HG03457 (cell line): Measurements from ENCODE around the gene CHRM4.

ENCODE experiments used
- ATAC-seq: cut with Tn5 transposase; IDR thresholded peaks from one replicate; pipeline ENCODE4 v1.9.1; 2021; ENCODE audit warnings: moderate number of reproducible peaks; ENCODE audit not compliant: unreplicated experiment

Gene CHRM4

DNA sequence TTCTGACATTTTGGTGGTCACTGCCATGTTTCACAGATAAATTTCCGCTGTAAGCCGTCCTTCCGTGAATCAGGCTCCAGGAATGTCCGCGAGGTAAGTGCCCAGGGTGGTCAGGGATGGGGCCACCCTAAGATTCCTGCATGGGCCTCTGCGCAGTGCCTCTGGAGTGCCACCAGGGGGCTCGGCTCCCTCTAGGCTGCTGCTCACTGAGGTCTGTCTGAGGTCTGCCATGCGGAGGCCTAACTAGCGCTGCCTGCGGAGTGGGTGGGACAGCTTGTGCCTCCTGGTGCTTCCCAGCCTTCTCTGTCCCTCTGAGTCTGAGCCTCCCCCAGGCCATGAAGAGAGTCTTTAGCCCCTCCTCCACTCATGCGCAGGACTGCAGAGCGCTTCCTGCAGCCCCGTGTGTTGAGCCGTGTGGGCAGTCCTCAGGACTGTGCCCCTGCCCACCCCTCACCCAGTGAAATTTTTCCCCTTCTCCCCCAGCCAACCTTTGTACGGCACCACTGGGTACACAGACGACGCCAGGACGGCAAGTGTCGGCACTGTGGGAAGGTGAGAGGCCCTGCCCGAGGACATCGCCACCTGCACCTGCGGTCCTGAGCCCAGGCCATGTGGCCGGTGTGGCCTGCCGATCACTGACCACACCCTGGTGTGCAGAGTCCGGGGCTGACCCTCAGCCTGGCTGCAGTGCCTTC lies 22.0 kb downstream of the CHRM4 start:
- no peak for ATAC-seq

DNA sequence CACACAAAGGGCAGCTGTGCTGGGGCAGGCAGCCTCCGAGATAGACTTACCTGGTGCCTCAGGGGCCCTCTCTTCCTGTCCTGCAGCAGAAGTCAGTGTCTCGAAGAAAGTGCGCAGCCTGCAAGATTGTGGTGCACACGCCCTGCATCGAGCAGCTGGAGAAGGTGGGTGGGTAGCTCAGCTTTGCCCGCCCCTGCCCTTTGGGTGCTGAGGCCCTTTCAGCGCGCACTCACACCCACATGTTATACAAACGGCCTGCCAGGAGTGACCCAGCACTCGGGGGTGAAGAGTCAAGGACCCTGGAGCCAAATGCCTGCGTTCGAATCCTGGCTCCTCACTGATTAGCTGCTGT lies 23.7 kb downstream of the CHRM4 start:
- ATAC-seq = no peak

DNA sequence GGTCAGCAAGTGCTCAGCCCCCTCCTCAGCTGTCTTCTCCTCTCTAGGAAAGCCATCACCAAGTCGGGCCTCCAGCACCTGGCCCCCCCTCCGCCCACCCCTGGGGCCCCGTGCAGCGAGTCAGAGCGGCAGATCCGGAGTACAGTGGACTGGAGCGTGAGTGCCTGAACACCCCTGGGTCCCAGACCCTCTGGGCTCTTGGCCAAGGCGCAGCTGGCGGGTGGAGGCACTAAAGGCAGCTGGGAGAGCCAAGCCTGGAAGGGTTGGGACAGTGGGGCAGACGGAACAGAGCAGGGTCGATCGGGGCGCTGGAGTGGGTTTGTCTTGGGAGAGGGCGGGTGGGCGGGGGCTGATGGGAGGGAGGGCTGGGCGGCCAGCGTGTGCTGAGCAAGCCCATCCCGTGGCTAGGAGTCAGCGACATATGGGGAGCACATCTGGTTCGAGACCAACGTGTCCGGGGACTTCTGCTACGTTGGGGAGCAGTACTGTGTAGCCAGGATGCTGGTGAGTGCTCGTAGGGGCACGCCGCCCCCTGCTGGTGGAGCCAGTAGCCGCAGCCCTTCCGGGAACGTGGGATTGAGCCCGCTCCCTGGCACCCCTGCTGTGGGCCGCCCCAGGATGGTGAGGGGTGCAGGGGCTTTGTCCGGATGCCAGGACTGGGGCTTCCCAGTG lies 24.2 kb downstream of the CHRM4 start:
- ATAC-seq = no peak

DNA sequence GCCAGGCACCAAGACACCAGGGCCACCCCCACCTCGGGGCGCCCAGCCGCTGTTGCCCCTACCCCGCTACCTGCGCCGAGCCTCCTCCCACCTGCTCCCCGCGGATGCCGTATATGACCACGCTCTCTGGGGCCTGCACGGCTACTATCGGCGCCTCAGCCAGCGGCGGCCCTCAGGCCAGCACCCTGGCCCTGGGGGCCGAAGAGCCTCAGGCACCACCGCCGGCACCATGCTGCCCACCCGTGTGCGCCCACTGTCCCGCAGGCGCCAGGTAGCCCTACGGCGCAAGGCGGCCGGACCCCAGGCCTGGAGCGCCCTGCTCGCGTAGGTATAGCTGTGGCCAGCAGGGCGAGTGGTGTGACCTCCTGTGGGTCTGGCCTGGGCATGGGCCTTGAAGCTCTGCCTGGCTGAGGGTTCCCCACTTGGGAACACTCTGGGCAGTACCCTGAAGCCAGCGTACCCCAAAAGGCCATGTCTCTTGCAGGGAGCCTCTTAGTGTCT lies 24.9 kb downstream of the CHRM4 start:
- no peak for ATAC-seq

DNA sequence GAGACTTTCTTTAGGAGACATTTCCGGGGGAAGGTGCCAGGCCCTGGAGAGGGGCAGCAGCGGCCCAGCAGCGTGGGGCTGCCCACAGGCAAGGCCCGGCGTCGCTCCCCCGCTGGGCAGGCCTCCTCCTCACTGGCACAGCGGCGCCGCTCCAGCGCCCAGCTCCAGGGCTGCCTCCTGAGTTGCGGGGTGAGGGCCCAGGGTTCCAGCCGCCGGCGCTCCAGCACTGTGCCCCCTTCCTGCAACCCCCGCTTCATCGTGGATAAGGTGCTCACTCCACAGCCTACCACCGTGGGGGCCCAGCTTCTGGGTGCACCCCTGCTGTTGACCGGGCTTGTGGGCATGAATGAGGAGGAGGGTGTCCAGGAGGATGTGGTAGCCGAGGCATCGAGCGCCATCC lies 25.3 kb downstream of the CHRM4 start:
- ATAC-seq = no peak

DNA sequence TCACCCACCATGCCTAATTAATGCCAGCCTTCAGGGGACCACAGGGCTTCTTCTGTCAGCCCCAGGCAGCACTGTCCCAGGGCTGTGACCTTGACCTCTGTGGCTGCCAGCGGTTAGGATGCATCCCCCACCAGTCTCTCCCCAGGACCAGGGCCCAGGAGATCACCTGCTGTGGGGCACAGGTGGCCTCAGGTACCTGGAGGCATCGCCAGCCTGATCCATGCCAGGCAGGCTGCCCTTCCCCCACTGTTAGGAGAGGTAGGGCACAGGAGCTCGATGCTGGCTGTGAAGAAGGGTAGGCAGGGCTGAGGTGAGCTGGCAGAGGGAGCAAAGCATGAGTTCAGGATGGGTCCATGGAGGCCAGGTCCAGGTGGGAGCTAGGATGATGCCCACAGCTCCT lies 26.8 kb downstream of the CHRM4 start:
- ATAC-seq = no peak

DNA sequence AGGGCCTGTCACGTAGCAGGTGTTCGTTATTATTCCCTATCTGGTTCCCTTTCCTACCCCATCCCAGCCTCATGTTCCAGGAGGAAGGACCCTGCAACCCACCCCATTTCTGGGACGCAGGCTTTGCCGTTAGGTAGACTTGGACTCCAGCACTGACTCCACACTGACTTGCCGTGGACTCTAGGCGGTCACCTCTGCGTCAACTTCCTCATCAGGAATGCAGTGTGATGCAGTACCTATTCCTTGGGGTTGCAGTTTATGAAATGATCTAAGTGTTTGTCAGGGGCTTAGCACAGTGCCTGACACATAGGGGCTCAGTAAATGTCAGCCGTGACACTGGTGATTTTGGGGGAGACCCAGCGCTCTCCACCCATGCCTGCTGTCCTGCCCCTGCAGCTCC lies 27.5 kb downstream of the CHRM4 start:
- ATAC-seq = no peak

DNA sequence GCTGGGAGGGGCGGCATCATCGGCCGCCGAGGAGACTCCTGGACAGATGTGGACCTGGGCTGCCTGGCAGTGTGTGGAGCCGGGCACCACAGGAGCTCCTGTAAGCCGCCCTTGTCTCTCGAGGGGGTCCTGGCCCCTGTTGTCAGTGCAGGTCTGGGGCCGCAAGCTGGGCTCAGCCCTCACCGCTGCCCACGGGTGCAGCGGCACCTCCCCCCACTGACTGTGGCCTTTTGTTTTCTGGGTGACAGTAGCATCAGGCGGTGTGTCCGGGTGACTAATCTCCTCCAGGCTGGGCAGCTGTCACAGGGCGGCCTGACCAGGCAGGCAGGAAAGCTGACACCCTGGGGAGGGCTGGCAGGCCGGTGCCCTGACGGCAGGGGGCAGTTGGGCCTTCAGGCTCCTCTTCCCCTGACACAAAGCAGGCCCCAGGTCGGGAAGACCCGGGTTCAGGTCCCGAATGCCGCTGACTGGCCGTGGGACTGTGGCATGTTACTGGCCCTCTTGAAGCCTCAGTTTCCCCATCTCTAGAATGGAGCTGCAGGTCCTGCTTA lies 28.0 kb downstream of the CHRM4 start:
- no peak for ATAC-seq

DNA sequence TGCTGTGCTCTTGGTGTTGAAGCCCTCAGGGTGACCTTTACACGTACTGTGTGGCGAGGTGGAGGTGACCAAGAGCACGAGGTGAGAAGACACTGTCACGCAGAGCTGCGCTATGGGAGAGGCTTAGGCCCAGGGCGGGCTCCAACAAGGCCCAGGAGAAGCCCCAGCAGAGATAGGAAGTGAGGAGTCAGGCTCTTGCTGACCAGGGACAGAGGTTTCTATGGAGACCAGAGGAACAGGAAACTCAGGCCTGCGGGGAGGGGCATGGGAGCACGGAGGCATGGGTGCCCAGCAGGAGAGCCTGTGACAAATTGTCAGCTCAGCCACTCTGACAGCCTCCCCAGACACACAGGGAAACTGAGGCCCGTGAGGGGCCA lies 28.6 kb downstream of the CHRM4 start:
- ATAC-seq = no peak

DNA sequence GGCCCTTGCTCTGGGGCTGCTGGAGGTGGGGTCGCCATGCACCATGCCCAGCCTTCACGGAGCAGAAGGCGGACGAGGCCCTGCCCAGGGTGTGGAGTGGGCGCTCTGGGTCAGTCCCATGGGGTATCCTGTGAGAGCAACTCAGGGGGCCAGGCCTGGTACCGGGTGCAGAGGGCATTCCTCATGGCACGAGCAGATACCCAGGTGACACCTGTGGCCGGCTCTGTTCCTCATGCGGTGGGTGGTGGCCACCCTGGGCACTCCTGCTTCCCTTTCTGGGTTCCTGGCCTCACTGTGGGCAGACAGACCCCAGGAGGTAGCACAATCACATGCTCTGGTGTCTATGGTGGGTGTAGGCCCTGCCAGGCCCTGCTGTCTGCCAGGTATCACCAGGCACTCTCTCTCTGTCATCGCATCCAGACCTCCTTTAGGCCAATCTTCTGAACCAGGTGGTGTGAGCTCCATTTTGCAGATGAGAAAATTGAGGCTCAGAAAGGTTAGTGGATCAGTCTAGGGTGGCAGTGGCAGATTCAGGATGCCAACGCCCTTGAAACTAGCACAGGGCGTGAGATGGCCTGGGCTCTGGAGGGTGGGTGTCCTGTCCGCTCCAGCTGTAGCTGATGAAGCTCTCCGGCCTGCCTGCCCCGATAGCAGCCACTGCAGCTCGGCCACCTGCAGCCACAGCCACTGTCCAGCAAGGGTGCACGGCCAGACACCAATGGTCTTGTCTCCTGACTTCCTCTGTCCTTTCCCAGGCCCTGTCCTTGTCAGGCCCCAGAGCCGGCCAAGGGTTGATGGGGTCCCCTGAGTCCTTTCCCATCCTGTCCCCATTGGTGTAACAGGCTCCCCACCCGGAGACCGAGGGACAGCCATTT lies 29.2 kb downstream of the CHRM4 start:
- no peak for ATAC-seq

DNA sequence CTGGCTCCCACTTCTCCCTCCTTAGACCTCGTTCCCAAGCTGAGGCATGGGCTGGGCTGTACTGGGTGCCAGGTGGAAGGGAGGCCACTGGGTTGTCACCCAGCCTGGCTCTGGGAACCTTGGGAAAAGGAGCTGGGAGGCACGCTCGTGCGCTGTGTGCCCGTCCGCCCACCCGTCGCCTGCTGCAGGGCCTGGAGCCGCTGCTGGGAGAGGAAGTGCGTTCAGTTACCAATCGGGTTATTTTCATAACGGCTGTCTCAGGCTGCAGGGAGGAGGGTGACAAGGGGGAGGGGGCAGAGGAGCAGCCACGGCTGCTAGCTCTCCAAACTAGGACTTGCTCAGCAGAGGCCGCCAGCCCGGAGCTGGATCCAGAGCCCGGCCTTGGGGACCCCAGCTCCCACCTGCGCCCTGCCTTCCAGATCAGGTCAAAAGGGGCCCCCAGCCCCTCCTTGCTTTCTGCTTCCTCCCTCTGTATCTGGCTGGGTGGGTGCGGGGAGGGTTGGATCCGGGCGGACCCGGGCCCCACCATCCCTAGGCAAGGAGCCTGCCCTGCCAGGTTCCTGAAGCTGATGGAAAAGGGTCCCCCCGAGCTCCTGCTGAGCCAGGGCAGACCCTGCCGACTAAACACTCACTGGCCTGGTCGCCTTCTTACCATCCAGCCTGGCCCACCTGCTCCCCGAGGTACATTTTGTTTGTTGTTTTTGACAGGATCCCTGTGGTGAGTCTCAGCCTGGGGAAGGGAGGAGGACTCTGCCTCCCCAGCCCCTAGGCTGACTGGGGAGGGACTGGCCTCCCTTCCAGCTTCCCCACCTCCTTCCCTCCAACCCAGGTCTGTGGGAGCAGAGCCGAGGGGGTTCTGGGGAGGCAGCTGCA lies 30.1 kb downstream of the CHRM4 start:
- peak; percentile 52 for ATAC-seq

DNA sequence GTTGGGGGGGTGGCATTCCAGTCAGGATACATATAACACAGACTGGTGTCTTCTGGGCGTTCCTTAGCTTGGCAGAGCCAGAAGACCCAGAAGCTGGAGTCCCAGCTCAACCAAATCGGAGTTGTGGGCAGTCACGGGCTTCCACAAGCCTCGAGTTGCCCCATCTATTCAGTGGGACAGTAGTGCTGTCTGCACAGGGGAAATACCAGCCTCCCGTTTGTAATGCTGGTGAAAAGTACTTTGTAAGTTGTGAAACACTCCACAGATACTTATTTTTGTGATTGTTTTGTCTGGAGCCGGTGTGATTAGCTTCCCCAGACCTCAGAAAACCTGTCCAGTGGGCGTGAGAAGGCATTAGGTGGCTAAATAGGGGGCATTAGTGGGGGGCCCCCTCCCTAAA lies 30.7 kb downstream of the CHRM4 start:
- peak; percentile 20 for ATAC-seq

DNA sequence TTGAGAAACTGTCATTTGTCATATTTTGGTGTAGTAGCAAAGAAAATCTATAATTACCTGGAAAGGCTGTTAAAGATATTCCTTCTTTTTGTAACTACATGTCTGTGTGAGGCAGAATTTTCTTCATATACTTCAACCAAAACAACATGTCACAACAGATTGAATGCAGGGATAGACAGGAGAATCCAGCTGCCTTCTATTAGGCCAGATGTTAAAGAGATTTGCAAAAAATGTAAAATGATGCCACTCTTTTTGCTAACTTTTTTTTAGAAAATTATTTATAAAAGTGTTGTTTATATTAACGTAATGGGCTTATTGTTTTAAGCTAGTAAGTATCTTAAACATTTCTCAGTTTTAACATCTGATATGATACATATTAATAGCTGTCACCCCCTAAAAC lies 31.6 kb downstream of the CHRM4 start:
- no peak for ATAC-seq

DNA sequence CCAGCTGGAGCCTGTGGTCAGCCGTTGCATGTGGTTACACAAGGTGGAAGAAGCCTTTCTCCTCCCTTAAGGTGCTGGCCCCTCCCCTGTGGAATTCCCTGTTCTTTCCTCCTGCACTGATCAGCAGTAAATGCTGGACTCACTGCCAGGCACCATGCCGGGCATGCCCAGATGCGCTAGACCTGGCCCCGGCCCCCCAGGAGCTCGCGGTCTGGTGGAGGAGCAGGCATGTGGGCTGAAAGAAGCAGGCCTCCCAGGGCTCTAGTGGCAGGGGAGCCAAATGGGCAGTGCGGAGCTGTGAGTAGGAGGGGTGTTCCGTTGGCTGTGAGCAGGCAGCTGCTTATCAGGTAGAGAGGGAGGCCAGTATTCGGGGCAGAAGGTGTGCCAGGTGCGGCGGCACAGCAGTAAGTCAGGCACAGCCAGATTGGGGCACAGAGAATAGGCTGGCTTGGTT lies 34.1 kb downstream of the CHRM4 start:
- ATAC-seq = no peak

DNA sequence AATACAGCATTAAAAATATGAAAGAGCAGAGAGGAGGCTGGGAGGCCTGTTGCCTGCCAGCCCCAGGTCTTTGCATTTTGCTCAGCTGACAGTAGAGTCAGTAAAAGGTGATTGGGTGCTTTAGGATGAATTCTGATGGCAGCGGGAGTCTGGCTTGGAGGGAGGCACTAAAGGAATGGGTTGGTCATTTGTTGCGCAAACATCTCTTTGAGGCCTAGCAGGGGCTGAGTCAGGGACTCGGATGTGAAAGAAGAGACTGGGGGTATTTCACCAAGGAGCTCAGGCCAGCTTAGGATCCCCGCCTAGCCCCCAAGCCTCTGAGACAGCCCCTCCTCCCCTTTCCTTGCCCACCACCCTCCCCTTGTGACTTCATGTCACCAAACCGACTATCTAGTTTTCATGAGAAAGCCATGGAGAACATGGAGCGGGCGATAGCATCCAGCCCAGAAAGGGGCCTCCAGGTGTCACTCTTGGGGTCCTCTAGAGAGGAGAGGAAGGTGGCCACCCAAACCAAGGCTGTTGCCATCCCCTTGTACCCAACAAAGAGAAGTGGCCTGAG lies 34.6 kb downstream of the CHRM4 start:
- no peak for ATAC-seq

DNA sequence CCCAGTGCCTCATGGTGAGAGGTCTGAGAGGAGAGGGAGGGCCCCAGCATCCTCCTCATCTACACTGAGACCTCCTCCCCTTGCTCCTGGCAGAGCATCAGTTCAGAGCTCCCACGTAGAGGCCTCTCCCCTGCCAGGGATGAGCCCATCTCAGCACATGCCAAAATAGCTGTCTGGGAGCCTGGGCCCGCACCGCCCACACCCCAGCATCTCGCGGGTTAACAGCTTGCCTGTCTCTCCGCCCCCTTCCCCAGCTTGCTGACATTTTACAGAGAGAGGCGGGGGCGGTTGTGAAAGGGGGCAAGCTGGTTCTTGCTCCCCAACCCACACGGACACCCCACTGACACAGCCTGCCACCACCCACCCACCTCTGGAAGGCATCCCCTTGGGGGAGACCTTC lies 37.9 kb downstream of the CHRM4 start:
- no peak for ATAC-seq

DNA sequence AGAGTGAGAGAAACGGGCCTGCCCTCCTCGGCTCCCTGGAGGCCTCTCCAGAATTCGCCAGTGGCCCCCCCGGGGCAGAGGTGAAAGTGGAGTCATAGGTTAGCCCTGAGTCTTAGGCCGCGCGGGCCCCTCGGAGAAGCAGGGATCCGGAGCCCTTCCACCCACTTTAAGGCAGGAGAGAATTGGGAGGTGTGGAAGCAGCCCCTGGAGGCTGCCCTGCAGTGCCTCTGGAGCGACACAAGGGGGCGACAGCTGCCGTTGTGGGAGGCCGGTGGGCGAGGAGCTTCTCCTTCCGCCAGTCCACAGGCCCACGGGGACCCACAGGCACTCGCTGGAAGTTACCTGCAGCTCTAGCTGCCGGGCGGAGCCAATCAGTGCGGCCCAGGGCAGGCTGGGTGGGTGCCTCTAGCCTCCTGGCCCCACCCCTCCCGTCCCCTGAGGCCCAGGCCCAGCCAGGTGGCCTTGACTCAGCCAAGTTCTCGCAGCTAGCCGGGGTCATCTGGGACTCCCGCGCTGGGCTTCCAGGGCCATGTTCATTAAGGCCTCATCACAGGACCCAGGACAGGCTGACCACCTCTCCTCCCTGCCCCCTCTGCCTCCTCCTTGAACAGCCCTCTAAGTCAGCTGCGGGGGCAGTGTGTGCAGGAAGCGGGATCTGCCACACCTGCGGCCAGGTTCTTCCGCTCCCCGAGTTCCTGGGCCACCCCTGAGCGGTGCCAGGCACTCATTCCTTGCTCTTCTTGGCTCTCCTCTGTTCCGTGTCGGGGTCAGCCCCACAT lies 39.3 kb downstream of the CHRM4 start:
- ATAC-seq = no peak

DNA sequence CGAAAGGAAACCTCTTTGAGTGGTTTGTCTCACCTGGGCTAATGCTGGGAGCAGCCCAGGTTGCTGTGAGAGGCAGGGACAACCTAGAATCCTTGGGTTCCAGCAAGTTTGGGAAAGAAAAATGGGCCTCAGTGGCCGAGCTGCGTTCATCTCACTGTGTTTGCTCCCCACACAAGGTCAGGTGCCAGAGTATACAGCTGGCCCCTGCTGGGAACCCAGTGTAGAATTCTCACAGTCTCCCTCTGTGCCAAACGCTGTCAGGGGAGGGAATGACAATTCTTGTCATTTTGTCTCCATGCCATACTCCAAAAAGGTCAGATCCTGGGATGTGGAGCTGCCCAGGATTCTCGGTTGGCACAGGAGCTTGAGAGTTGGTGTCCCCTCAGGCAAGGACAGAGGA lies 40.0 kb downstream of the CHRM4 start:
- ATAC-seq = no peak

DNA sequence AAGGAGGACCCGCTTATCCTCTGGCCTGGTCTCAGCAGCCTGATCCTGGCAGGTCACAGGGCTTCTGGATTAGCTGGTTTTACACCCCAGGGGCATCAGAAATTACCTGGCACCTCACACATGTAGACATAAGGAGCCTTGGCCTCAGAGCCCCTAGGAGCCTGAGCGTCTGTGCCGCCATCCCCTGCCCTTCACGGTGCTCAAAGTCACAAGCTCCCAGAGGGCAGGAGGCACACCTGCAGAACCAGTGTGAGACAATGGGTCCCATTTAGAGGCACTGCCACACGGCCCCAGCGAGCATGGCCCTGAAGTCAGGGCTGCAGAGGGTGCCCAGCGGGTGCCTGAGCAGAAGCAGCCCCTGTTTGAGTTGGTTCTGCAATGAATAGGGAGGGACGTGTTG lies 40.4 kb downstream of the CHRM4 start:
- no peak for ATAC-seq
